ENCODE measurements around the gene ALPG.
"Not testable (repeated sequence)": the region's sequence is repeated elsewhere in the genome, so short reads cannot be mapped to it uniquely, and the experiment has no call there.

ALPG gene

DNA sequence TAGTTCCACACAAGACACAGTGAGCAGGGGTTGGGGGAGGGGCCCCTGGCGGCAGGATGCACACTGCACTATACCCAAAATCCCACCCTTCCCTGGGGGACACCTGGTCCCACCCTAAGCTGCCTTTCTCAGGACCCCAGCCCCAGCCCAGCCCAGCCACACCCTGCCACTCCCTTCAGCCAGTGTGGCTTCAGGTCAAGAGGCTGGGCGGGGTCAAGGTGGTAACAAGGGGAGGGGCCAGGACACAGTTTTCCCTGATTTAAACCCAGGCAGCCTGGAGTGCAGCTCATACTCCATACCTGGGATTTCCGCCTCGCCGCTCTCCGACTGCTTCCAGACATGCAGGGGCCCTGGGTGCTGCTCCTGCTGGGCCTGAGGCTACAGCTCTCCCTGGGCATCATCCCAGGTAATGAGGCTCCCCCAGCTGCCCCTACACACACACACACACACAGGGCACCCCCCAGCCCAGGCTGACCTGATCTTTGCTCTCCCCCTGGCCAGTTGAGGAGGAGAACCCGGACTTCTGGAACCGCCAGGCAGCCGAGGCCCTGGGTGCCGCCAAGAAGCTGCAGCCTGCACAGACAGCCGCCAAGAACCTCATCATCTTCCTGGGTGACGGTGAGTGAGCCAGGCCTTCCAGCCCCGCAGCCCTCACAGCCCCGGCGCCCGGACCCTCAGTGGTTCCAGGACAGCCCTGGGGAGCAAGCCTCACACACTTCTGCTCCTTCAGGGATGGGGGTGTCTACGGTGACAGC is at the start of gene ALPG:
Gene ALPG (plus strand): TSS at position 289 of the 755 bp plus-strand sequence. CDS start 51 bp downstream, at position 340.
- DNase-seq: no peak

DNA sequence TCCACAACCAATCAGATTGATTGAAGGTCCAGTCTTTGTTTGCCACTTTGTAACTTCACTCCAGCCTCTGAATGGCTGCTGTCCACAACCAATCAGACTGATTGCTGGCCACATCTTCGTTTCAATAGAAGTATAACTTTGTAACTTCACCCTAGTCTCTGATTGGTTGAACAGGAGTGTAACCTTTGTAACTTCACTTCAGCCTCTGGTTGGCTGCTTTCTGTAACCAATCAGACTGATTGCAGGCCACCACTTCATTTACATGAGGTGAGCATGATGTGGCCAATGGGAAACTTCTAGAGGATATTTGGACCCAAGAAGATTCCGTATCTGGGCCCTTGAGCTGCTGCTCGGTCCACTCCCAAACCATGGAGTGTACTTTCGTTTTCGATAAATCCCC is 45.0 kb upstream of the ALPG start:
- no peak for DNase-seq

DNA sequence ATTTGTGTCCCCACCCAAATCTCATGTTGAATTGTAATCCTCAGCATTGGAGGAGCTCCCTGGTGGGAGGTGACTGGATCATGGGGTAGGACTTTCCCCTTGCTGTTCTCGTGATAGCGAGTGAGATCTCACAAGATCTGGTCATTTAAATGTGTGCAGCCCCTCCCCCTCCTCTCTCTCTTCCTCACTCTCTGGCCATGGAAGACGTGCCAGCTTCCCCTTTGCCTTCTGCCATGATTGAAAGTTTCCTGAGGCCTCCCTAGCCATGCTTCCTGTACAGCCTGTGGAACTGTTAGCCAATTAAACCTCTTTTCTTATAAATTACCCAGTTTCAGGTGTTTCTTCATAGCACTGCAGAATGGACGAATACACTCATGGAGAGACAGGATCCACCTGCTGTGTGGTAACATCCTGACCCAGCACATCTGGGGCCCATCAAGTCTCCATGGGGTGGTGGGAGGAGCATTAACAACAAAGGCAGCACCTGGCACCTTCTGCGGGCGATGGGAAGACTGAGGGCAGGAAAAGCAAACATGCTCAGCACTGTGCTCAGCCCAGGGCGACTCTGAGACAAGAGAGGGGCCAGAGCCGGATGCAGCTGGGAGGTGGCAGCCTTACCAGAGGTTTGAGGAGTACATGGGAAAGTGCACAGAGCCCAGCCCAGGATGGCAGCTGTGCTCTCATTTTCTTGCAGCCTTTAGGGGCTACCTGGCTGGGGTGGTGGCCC is 44.3 kb upstream of the ALPG start:
- DNase-seq: no peak

DNA sequence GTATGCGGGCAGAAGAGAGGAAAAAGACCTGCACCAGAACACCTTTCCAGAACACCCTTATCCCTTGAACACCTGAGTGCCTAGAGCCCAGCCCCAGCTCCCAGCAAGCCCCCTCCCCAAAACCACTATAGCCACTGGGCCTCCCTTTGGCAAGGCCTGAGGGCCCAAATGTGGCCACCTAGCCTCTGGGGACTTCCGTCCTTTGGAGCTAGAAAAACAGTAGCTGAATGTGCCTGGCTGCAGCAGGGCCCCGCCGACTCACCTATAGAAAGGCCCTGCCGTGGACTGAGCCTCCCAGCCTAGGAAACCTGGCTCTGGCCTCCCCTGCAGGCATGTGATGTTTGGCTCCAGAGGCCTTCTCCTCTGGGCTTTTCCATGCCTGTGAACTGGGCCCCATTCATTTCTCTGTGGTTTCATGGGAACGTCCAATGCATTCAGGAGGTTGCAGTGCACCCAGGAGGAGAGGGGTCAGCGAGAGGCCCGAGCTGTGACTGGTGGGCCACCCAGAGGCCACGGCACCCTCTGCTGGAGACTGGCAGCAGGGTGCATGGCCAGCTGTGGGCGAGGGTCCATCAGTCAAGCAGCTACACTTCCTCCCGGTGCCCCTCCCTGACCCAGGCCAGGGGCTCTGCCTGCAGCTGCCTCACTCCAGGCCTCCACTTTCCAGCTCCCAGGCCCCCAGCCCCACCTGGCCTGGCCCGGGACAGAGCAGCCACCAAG is 43.4 kb upstream of the ALPG start:
- DNase-seq: not testable (repeated sequence)

DNA sequence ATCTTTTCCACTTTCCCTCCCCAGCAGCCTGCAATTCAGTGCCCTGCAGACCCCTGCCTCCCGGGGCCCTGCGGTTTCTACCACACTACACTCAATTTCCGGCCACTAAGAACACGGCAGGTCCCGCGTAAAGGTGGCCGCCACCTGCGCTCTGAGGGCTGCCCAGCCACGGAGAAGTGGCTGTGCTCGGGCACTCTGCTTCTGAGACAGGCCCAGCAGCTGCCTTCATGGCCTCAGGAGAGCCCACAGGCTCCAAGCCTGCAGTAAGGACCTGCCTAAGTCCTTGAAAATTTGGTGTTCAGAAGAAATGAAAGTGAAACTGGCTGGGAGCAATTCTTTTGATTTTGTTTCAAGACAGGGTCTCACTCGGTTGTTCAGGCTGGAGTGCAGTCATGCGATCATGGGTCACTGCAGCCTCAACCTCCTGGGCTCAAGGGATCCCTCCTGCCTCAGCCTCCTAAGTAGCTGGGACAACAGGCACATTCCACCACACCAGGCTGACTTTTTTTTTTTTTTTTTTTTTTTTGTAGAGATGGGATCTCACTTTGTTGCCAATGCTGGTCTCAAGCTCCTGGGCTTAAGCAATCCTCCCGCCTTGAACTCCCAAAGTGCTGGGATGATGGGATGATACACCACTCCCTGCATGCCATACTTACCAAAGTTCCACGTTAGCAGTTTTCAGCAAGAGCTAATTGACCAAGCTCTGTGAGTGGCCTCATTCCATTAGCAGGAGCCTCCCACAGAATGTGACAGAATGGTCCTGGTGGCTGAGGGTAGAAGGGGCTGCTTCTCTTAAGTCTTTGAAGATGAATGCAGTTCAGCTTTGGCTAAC is 42.6 kb upstream of the ALPG start:
- peak; percentile 5 for DNase-seq

DNA sequence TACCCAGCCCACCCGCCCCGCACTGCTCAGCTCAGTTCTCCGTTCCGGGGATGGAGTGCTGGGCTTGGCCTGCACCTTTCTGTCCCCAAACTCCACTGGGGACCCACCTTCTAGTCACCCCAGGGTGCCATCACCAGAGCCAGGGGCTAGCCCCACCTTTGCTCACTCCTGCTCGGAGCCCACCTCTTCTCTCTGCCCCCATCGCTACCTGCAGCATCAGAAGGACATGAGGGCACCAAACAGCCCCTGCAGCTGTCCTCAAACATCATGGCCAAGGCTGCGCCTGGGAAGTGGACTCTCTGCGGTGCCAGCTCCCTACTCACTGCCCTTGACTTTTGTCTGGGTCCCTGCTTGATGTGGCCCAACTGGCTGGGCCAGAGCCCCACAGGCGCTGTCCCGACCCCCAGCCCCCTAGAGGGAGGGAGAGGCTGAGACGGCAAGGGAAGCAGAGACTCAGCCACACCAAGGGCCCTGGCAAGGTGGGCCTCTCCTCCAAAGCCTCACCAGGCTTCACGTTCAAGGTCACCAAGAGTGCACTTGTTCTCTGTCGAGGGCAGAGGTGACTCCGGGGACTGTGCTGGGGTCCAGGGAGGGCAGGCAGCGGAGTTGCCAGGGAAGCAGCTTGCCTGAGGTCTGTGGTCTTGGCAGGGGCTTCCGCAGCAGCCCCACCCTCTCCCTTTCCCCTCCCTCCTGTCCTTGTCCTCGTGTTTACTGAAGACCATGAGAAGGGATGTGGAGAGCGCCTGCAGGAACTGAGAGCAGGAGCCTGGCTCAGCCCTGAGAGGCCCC is 41.6 kb upstream of the ALPG start:
- not testable (repeated sequence) for DNase-seq

DNA sequence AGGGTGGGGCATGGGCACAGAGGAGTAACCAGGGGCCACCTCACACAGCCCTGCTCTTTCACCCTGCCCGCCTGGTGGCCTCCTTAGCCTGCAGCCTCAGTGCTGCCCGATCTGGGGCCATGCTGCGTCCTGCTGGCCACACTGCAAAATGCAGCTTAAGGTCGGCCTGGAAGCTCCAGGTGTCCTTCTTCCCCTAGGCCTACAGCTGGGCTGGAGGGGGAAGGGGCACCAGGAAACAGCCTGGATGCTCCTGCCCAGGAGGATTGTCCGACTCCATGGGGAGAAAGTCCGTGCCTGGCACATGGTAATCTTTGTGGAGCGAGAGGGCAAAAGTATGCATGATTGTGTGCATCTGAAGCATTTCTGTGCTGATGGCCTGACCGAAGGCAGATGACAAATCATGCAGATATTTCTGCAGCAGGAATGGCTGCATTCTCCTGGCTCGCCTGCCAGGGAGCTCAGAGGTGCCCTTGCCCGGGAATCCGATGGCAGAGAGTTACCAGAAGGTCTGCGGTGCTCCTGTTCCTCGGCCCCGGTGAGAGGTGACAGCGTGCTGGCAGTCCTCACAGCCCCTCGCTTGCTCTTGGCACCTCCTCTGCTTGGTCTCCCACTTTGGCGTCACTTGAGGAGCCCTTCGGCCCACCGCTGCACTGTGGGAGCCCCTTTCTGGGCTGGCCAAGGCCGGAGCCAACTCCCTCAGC is 40.9 kb upstream of the ALPG start:
- no peak for DNase-seq

DNA sequence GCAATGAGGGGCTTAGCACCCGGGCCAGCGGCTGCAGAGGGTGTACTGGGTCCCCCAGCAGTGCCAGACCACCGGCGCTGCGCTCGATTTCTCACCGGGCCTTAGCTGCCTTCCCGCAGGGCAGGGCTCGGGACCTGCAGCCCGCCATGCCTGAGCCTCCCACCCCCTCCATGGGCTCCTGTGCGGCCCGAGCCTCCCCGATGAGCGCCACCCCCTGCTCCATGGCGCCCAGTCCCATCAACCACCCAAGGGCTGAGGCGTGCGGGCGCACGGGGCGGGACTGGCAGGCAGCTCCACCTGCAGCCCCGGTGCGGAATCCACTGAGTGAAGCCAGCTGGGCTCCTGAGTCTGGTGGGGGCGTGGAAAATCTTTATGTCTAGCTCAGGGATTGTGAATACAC is 40.2 kb upstream of the ALPG start:
- DNase-seq: not testable (repeated sequence)

DNA sequence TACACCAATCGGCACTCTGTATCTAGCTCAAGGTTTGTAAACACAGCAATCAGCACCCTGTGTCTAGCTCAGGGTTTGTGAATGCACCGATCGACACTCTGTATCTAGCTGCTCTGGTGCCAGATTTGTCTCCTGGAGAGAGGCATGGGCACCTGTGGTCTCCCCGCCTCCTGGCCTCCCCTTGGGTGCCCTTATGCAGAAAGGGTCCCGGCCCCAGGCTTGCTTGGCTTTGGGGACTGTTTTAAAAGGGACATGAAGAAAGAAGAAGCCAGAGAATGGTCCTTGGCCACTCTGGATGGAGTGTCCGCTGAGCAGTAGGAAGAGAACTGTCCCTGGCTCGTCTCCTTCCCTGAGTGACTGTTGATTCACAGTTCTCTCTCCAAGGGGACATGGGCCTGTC is 39.6 kb upstream of the ALPG start:
- DNase-seq: no peak

DNA sequence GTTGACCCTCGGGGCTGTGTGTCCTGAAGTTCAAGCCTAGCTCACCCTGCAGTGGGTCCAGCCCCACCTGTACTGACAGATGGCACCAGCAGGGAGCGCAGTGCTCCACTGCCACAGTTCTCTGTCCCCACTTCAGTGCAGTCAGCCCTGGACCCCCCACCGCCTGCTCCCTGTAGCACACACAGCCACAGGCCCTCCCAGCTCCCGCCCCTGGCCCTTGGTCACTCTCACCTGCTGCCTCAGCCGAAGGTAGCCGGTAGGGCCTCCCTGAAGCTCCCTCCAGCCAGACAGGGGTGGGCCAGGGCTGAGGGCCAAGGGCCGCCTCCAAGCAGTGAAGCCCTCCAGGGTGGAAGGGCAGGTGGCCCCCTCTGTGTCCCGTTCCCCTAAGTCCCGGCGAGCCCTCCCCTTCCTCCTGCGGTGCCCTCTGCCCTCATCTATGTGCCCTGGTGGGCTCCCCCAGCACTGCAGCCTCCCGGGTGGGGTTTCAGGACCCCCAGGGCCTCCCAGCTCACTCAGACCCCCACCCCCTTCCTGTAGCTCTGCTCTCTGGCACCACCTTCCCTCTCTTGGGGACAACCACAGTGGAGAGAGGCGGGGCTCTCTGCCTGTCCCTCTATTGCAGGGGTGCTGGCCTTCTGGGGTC is 38.9 kb upstream of the ALPG start:
- DNase-seq: no peak

DNA sequence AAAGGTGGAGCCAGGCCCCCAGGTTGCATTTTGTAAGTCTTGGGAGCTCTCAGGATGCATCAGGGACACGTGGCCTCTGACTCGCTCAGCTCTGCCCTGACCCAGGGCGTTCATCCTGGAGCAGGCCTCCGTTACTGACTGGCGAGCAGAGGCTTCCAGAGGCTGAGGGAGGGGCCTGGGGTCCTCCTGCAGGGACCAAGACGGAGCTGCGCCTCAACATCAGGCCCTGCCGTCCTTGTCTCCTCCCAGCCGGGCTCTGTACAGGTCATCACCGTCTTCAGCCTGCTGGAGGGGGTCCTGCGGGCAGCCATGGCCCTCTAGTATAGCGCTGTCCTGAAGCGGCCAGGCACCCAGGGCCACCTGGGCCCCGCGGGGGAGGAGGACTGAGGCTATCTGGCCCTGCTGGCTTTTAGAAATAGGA is 38.3 kb upstream of the ALPG start:
- no peak for DNase-seq

DNA sequence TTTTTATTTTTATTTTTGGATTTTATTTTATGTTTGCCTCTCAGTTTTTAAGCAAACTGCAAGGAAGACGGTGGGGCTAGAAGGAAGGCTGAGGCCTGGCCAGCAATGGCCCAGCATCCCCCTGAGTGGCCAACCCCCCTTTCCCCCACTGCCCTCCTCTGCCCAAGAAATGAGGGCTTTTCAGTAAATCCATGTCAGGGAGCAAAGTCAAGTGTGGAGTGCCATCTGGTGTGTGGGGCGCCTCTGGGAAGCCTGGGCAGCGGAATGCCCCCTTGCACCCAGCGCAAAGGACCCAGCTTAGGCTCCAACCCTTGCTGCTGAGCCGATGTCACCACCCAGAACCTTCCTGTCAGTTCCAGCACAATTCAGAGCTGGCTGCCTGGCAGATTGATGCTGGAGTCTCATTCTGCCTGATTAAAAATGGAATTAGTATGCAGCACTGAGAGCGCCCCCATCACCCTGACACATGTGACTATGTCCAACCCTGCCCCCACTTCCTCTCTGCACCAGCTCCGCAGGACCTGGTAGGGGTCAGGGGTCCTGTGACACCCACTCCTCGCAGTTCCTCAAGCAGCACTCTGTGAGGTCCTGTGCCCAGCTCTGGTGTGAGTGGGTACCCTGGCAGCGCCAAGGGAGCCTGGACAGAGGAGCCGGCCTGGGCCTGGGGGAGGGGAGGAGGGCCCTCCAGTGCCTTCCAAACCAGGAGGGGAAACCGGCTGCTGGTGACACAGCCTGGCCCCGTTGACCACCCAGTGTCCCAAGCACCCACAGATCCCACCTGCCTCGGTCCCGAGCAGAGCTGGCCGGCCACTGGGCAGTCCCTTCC is 37.3 kb upstream of the ALPG start:
- DNase-seq: no peak

DNA sequence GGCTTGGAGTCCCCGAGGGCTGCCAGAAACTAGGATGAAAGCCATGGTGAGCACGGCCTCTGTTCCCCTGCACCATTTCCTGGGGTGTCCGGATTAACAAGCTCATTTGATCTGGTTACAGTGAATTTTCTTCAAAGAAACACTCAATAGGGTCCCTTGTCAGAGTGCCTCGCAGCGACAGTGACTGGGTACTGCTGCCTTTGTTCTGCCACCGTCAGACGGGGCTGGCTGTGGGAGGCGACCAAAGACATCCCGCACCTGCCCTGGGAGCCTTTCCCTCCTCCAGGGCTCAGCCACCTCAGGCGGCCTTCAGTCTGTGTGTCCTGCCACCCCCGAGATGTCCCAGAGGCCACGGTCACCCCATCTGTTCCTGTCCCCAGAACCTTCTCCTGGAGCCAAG is 36.6 kb upstream of the ALPG start:
- DNase-seq: not testable (repeated sequence)

DNA sequence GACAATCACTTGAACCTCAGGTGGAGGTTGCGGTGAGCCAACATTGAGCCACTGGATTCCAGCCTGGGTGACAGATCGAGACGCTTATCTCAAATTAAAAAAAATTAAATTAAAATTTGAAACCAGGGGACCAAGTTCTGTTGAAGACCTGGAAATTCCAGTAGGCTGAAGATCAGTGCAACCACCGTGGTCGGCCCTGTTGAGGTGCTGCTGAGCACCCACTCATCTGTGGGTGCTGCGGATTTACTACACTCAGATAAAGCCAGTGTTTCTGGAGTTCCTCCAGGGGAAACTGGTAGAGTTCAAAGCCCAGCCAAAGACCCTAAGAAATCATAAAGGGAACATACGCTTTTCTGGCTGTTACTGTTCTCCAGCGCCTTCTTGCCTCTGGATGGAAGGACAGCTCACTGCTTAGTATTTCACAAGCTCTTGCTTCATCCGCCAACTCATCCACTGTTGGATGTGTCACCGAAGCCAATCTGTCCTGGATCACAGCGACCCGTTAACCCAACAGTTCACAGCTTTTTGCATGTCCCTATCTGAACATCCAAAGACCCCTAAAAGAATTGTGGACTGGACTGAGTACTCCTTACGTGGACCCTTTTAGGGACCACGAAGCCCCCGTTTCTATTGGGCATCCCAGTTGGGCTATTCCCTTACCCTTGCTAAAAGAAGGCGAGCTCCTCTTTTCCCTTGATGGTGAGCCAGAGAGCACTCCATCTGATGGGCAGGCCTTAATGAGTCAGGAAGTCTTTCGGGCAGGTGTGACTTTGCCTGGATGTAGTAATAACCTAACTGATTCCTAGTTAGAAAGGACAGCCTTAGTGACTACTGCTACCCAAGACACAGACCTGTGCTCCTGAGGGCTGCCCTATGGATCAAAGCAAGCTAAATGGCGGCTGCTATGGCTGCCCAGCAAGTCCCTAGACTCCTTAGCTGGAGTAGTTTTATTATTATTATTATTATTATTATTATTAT is 34.1 kb upstream of the ALPG start:
- no peak for DNase-seq

DNA sequence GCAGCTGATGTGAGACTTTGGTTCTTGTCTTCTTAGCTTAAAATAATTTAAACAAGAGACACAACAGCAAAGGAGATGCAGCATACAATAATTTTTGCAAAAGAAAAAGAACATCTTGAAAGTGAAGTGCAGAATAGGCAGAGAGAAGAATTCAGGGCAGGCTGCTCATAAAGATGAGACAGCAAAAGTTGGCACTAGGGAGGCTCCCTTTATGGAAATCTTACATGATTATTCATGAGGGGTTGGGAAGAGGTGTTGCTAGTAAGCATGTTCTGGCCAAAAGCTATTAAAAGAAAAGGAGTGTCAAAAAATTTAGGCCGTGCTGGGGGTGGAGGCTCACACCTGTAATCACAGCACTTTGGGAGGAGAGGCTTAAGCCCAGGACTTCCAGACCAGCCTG is 32.3 kb upstream of the ALPG start:
- DNase-seq: no peak

DNA sequence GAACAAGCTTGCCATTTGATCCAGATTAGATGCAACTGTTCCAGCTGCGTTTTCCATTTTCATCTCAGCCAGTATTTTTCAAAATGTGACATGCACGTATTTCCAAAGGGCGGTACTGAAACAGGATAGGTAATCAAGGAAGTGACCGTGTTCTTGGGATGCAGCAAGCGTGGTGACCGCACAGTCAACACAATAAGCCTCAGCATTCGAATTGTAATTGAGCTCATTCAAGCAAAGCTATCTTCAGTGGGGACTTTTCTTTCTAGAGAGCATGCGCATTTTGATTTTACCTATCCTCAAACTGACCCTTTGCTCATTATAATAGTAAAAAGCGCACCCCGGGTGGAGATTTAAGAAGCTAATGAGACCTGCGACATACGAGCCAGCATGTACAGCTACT is 31.5 kb upstream of the ALPG start:
- DNase-seq: no peak

DNA sequence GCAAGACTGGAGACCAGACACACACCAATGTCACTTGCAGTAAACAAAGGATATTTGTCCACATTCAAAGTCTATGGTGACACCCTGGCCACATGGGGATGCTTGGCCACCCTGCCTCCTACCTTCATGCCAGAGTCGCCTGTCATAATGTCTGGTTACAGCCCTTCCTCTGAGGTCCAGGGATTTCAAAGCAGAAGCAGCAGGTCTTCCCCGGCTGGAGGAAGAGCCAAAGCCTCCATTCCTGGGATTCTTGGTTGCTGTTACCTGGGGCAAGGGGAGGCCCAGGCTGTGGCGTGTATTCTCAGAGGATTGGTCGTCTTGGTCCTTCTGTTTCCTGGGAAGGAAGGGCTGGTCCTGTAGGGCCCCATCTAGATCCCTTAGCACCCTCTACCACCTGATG is 30.4 kb upstream of the ALPG start:
- DNase-seq: no peak

DNA sequence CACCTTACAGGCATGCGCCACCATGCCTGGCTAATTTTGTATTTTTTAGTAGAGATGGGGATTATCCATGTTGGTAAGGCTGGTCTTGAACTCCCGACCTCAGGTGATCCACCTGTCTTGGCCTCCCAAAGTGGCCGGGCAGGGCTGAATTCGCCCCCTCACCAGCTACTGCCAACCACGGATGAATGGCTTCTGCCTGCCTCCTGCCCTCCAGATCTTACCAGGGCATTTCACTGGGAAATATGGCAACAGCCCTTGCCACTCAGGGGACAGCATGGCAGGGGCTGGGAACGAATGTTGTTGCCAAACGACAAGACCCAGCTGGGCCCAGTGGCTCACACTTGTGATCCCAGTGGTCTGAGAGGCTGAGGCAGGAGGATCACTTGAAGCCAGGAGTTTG is 29.9 kb upstream of the ALPG start:
- no peak for DNase-seq

DNA sequence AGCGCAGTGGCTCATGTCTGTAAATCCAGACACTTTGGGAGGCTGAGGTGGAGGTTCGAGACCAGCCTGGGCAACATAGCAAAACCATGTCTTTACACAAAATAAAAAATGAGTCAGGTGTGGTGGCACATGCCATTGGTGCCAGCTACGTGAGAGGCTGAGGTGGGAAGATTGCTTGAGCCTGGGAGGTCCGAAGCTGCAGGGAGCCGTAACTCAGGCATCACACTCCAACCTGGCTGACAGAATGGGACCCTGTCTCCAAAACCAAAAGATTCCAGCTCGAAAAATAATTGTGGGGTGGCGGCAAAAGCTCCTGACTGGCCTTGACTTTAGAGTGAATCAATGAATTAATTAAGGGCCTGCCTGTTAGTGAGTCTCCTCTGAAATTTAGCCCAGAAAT is 29.3 kb upstream of the ALPG start:
- DNase-seq: no peak

Measured in activated effector memory CD4-positive, alpha-beta T cell treated with Interleukin-2 at 50 U/mL for 16 hours (primary cell).